Choroid plexus epithelial cell (primary cell): ENCODE data around the gene LMNA.

ENCODE experiments used
- DNase-seq: peaks from one replicate; pipeline ENCODE4 v3.0.0-alpha.2; 2010; ENCODE audit warnings: low read depth
- H3K4me3 ChIP-seq: 2 replicates; pipeline ENCODE4 v1.5.1; 2011; ENCODE audit warnings: low read depth, mild to moderate bottlenecking, control low read depth, low read length, moderate library complexity
- TF ChIP-seq, protein P1 (sequence below): conservative IDR thresholded peaks from 2 replicates; pipeline ENCODE4 v1.5.1; 2011; ENCODE audit warnings: low read depth, mild to moderate bottlenecking, control low read depth, inconsistent platforms, low read length, moderate library complexity

LMNA gene

DNA sequence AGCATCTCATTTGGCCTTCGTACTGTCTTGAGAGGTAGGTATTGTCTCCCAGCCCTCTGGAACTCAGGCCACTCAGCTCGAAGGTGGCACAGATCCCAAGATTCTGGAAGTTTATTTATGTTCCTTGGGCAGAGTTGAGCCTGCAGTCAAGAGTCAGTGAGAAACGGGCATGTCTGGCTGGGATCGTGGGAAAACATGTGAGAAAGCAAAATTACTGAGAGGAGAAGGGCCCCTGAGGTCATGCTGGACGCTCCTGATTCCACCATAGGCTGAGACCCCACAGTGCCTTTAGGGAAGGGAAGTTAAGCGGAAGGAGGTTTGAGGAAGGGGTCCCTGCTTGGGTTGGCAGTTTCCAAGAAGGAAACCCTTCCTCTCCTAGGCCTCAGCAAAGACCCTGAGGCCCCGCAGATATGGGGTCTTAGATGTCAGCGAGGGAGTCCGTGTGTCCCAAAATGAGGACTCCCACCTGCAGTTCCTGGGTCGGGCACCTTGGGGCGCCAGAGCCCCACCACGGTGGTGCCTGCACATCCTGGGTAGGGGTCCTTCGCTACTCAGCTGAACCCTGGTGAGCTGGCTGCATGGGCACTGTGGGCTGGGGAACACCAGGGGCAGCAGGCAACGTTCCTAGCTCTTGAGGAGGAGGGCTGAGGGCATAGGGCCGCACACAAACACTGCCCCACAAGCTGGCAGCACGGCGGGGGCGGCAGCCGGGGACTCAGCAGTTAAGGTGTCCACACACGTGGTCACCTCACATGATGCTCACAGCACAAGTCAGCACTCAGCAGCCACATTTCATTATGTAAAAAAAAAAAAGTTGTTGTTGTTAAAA is 26.6 kb downstream of the LMNA start:
- TF ChIP-seq, protein P1, sequence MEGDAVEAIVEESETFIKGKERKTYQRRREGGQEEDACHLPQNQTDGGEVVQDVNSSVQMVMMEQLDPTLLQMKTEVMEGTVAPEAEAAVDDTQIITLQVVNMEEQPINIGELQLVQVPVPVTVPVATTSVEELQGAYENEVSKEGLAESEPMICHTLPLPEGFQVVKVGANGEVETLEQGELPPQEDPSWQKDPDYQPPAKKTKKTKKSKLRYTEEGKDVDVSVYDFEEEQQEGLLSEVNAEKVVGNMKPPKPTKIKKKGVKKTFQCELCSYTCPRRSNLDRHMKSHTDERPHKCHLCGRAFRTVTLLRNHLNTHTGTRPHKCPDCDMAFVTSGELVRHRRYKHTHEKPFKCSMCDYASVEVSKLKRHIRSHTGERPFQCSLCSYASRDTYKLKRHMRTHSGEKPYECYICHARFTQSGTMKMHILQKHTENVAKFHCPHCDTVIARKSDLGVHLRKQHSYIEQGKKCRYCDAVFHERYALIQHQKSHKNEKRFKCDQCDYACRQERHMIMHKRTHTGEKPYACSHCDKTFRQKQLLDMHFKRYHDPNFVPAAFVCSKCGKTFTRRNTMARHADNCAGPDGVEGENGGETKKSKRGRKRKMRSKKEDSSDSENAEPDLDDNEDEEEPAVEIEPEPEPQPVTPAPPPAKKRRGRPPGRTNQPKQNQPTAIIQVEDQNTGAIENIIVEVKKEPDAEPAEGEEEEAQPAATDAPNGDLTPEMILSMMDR, result peak; percentile 68
- no peak for DNase-seq
- no peak overlapping the region for H3K4me3 ChIP-seq

DNA sequence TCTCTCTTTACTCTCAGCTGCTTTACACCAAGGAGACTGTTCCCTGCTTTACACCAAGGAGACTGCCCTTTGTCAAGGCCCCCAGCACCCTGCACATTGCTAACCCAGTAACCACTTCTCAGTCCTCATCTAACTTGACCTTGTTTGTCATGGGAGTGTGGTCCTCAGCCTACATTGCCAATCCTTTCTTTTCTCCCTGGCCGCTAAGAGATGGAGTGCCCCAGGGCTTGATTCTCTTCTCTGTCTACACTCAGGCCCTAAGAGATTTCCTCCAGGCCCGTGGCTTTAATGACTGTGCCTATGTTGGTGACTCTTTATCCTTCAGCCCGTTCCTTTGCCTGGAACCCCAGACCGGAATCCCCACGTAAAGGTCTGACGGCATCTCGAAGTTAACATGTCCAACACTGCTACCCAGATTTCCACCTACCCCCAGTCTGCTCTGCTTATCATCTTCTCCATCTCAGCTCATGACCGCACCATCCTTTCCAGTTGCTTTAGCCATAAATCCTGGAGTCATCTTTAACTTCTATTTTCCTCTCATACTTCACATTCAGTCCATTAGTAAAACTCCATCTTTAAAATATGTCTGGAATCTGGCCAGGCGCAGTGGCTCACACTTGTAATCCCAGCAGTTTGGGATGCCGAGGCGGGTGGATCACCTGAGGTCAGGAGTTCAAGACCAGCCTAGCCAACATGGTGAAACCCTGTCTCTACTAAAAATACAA is 29.4 kb downstream of the LMNA start:
- DNase-seq, result no peak
- TF ChIP-seq, protein P1, result no peak
- H3K4me3 ChIP-seq, result no peak overlapping the region

DNA sequence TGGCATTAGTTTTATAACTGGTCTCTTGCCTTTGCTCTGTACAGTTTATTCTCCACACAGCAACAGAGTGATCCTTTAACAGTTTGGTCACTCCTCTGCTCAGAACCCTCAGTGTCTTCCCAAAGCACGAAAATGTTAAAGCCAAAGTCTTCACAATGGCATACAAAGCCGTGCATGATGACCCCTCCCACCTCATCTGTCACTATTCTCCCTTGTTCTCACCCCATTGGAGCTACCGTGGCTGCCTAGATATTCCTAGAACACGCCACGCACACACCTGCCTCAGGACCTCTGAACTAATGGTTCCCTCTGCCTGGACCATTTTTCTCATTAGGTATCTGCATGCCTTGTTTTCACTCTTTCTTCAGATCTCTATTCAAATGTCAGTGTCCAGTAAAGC is 30.2 kb downstream of the LMNA start:
- H3K4me3 ChIP-seq, result no peak overlapping the region
- TF ChIP-seq, protein P1, result no peak
- DNase-seq, result no peak

DNA sequence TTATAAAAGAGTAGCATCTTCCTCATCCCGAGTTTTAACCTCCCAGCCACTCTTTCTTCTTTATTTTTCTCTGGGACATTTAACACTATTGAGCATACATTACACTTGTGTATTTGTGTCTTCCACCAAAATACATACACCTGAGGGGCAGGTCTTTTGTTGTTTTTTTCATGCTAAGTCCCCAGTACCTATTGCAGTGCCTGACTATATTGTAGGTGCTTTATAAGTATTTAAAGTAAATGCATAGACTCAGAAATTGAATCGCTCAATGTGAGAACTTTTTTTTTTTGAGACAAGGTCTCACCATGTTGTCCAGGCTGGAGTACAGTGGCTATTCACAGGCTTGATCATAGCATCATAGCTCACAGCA is 31.1 kb downstream of the LMNA start:
- TF ChIP-seq, protein P1, result no peak
- no peak for DNase-seq
- H3K4me3 ChIP-seq, result no peak overlapping the region

DNA sequence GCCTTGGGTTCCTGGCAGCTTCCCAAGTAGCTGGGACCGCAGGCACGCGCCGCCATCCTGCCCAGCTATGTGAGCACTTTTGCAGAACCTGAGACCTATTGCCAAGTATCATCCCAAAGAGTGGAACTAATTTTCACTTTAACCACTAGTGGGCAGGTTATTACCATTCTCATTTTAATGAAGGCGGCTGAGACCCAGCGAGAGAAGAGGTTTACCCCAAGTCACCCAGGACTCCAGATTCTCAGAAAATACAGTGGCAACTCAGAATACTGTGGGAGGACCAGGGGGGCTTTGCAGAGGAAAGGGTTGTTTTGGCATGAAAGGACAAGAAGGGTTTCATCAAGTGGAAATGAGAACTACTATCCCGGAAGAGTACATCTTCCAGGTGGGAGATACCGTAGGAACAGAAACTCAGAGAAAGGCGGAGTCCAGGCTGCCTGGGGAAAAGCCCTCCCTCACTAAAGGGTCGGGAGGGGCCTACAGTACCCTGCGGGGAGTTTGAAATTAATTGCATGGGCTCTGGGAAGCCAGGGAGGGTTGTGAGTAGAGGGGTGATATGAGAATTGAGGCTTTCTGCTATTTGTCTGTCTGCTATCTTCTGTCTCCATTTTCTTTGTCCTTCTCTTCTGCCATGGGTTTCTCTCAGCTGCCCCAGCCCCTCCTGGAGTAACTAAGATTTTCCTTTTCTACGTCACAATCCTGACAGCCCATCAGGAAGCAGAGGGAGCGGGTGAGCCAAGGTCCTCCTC is 31.7 kb downstream of the LMNA start:
- peak; percentile 93 for DNase-seq
- H3K4me3 ChIP-seq, result peak overlapping the region; percentile 33
- TF ChIP-seq, protein P1, result peak; percentile 74

DNA sequence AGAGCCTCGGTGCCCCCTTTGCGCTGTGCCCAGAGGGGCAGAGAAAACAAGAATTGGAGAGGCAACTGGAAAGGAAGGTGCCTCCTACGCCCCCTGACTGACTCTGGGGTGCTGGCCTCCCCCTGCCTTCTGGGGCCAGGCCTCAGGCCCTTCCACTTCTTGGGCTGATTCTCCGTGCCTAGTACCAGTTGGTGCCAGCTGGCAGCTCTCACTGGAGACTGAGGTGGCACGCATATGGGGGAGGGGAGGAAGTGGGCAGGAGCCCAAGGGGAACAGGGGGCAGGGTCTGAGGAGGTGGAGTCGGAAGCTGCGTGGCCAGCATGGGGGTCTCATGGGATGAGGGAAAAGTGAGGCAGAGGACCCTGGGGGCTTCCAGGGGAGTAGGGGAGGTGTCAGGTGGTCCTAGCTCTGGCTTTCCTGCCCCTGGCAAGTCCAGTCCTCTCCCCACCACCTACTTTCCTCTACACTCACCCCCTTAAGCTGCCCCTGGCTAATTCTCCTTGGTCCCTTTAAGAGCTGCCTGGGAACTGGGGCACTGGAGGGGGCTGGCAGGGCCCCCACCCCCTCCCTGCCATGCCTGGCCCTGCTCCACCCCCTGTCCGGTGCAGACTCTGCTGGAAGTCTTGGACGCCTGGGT is 32.4 kb downstream of the LMNA start:
- TF ChIP-seq, protein P1, result no peak
- DNase-seq, result no peak
- no peak overlapping the region for H3K4me3 ChIP-seq
